HepG2 (cell line): ENCODE measurements around the gene SLAIN2. TPM values are rescaled to one million over a fixed set of nuclear protein-coding genes. Genes with fewer than 3 reads are reported as not detected.

Source experiments
- ARID2 ChIP-seq: sonication (generic); formaldehyde crosslinking; IDR thresholded peaks from 2 replicates; pipeline ENCODE4 v1.8.1; 2022; ENCODE audit warnings: mild to moderate bottlenecking, missing genetic modification reagents, borderline replicate concordance
- HNRNPH1 ChIP-seq: fragments of 200-400 bp; formaldehyde crosslinking; optimal IDR thresholded peaks from 2 replicates; pipeline ENCODE3; 2017; ENCODE audit warnings: mild to moderate bottlenecking, low read depth, low read length
- JDP2 ChIP-seq: sonication (generic); formaldehyde crosslinking; IDR thresholded peaks from 2 replicates; pipeline ENCODE4 v1.8.1; 2022; ENCODE audit warnings: missing genetic modification reagents, borderline replicate concordance
- KLF12 ChIP-seq: sonication (generic); formaldehyde crosslinking; IDR thresholded peaks from 2 replicates; pipeline ENCODE4 v1.4.0; 2020; ENCODE audit warnings: missing genetic modification reagents, borderline replicate concordance
- KMT2A ChIP-seq: sonication (generic); formaldehyde crosslinking; IDR thresholded peaks from 2 replicates; pipeline ENCODE4 v1.4.0; 2020; ENCODE audit warnings: missing genetic modification reagents
- MZF1 ChIP-seq: sonication (generic); formaldehyde crosslinking; IDR thresholded peaks from 2 replicates; pipeline ENCODE4 v1.8.1; 2023; ENCODE audit warnings: mild to moderate bottlenecking, missing genetic modification reagents, borderline replicate concordance
- ZKSCAN5 ChIP-seq: sonication (generic); formaldehyde crosslinking; IDR thresholded peaks from 2 replicates; pipeline ENCODE4 v1.5.1; 2020; ENCODE audit warnings: mild to moderate bottlenecking, missing genetic modification reagents
- ZNF354B ChIP-seq: sonication (generic); formaldehyde crosslinking; IDR thresholded peaks from 2 replicates; pipeline ENCODE4 v1.8.0; 2022; ENCODE audit warnings: mild to moderate bottlenecking, missing genetic modification reagents
- ZNF564 ChIP-seq: sonication (generic); formaldehyde crosslinking; IDR thresholded peaks from 2 replicates; pipeline ENCODE4 v1.8.1; 2023; ENCODE audit warnings: mild to moderate bottlenecking, missing genetic modification reagents
- ZNF782 ChIP-seq: sonication (generic); formaldehyde crosslinking; IDR thresholded peaks from 2 replicates; pipeline ENCODE4 v1.4.0; 2020; ENCODE audit warnings: missing genetic modification reagents, mild to moderate bottlenecking, borderline replicate concordance
- polyA plus RNA-seq, 8 experiments: library from polyadenylated mRNA; depleted of rRNA in 3 of 8; stranded (reverse) in 7 of 8; unstranded in 1 of 8; fragments of >200 nt; fragmentation: Illumina TruSeq in 4 of 8; extraction: Trizol in 4 of 8; gene quantifications; 2 replicates each; pipeline versions ENCODE4 v1.2.1 to v1.2.3, GENCODE V29; 2011 to 2016; ENCODE audit warnings: low read depth in 4 of 8, missing spikeins in 1 of 8, mixed read lengths in 1 of 8; ENCODE audit not compliant: insufficient read depth in 1 of 8
- total RNA-seq, 5 experiments: library from RNA; depleted of rRNA; stranded (reverse); fragments of >200 nt; fragmentation: Illumina TruSeq; extraction: Trizol; gene quantifications; 2 replicates each; pipeline ENCODE4 v1.2.3, GENCODE V29; 2016; ENCODE audit warnings: low read depth in 1 of 5
- TF ChIP-seq, protein P1 (sequence below): sonication (generic); formaldehyde crosslinking; IDR thresholded peaks from 2 replicates; pipeline ENCODE4 v1.4.0; 2020; ENCODE audit warnings: missing genetic modification reagents, borderline replicate concordance
- TF ChIP-seq, protein P2 (sequence below): IDR thresholded peaks from 2 replicates; pipeline ENCODE4 v1.6.1; 2012; ENCODE audit warnings: low read length, improper control_type of control experiment
- TF ChIP-seq, protein P3 (sequence below): sonication (generic); formaldehyde crosslinking; conservative IDR thresholded peaks from 2 replicates; pipeline ENCODE4 v1.4.0; 2020; ENCODE audit warnings: missing genetic modification reagents
- TF ChIP-seq, protein P4 (sequence below): sonication (generic); formaldehyde crosslinking; IDR thresholded peaks from 2 replicates; pipeline ENCODE4 v1.4.0; 2020; ENCODE audit warnings: mild to moderate bottlenecking, missing genetic modification reagents
- TF ChIP-seq, protein P5 (sequence below): sonication (generic); formaldehyde crosslinking; IDR thresholded peaks from 2 replicates; pipeline ENCODE4 v1.8.1; 2023; ENCODE audit warnings: missing genetic modification reagents, mild to moderate bottlenecking, borderline replicate concordance
- TF ChIP-seq, protein P6 (sequence below): sonication (generic); formaldehyde crosslinking; IDR thresholded peaks from 2 replicates; pipeline ENCODE4 v1.5.1; 2020; ENCODE audit warnings: mild to moderate bottlenecking, moderate library complexity, missing genetic modification reagents

The SLAIN2 gene
- total and polyA plus RNA-seq, 2 of the 13 experiments (the other 11 are each of a cell fraction or from before 2014, with no cell fraction given) = 20.7 to 22.5 TPM

DNA sequence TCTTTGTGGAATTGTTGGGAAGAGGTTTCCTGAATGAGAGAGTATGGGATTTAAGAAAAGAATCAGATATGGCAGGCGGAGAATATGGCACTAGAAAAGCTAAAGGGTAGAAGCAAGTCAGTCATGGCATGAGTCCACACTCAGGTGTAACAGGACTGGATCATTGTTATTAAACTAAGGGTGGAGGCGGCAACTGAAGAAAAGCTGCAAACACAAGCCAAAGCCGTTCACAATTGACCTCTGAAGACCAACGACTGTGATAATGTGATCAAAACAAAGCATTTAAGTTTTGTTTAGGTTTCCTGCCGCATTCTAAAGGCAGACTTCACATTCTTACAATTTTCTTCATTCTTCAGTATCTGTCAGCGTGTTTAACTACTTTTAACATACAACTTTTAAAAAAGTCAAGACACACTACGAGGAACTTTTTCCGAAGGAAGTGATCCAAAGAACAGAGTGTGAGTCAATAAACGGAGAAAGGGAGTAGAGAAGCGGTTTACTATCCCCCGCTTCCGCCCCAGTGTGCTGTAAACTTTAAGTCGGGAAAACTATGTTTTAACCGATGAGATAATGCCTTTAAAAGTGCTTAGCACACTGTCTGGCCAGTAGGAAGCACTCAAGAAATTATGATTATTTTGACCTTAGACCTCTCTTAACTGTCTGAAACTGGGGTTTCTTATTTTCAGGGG is 909 bp upstream of the SLAIN2 start (continued):
- TF ChIP-seq, protein P1, sequence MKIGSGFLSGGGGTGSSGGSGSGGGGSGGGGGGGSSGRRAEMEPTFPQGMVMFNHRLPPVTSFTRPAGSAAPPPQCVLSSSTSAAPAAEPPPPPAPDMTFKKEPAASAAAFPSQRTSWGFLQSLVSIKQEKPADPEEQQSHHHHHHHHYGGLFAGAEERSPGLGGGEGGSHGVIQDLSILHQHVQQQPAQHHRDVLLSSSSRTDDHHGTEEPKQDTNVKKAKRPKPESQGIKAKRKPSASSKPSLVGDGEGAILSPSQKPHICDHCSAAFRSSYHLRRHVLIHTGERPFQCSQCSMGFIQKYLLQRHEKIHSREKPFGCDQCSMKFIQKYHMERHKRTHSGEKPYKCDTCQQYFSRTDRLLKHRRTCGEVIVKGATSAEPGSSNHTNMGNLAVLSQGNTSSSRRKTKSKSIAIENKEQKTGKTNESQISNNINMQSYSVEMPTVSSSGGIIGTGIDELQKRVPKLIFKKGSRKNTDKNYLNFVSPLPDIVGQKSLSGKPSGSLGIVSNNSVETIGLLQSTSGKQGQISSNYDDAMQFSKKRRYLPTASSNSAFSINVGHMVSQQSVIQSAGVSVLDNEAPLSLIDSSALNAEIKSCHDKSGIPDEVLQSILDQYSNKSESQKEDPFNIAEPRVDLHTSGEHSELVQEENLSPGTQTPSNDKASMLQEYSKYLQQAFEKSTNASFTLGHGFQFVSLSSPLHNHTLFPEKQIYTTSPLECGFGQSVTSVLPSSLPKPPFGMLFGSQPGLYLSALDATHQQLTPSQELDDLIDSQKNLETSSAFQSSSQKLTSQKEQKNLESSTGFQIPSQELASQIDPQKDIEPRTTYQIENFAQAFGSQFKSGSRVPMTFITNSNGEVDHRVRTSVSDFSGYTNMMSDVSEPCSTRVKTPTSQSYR (CRISPR knock-in tag) = no peak
- TF ChIP-seq ZNF354B (CRISPR knock-in tag) (no peak), ZKSCAN5 (CRISPR knock-in tag) (peak; percentile 78; the same call in 1 of the 2 replicates), MZF1 (no peak), ARID2 (CRISPR knock-in tag) (0 out of 2 replicates have a peak, but pooled peaks have one; percentile 19), ZNF564 (CRISPR knock-in tag) (no peak), ZNF782 (CRISPR knock-in tag) (no peak), HNRNPH1 (no peak), JDP2 (CRISPR knock-in tag) (no peak), KLF12 (no peak), KMT2A (CRISPR knock-in tag) (no peak)
- TF ChIP-seq, protein P2, sequence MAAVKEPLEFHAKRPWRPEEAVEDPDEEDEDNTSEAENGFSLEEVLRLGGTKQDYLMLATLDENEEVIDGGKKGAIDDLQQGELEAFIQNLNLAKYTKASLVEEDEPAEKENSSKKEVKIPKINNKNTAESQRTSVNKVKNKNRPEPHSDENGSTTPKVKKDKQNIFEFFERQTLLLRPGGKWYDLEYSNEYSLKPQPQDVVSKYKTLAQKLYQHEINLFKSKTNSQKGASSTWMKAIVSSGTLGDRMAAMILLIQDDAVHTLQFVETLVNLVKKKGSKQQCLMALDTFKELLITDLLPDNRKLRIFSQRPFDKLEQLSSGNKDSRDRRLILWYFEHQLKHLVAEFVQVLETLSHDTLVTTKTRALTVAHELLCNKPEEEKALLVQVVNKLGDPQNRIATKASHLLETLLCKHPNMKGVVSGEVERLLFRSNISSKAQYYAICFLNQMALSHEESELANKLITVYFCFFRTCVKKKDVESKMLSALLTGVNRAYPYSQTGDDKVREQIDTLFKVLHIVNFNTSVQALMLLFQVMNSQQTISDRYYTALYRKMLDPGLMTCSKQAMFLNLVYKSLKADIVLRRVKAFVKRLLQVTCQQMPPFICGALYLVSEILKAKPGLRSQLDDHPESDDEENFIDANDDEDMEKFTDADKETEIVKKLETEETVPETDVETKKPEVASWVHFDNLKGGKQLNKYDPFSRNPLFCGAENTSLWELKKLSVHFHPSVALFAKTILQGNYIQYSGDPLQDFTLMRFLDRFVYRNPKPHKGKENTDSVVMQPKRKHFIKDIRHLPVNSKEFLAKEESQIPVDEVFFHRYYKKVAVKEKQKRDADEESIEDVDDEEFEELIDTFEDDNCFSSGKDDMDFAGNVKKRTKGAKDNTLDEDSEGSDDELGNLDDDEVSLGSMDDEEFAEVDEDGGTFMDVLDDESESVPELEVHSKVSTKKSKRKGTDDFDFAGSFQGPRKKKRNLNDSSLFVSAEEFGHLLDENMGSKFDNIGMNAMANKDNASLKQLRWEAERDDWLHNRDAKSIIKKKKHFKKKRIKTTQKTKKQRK = no peak
- TF ChIP-seq, protein P3, sequence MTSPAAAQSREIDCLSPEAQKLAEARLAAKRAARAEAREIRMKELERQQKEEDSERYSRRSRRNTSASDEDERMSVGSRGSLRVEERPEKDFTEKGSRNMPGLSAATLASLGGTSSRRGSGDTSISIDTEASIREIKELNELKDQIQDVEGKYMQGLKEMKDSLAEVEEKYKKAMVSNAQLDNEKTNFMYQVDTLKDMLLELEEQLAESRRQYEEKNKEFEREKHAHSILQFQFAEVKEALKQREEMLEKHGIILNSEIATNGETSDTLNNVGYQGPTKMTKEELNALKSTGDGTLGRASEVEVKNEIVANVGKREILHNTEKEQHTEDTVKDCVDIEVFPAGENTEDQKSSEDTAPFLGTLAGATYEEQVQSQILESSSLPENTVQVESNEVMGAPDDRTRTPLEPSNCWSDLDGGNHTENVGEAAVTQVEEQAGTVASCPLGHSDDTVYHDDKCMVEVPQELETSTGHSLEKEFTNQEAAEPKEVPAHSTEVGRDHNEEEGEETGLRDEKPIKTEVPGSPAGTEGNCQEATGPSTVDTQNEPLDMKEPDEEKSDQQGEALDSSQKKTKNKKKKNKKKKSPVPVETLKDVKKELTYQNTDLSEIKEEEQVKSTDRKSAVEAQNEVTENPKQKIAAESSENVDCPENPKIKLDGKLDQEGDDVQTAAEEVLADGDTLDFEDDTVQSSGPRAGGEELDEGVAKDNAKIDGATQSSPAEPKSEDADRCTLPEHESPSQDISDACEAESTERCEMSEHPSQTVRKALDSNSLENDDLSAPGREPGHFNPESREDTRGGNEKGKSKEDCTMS (CRISPR knock-in tag) = no peak
- TF ChIP-seq, protein P4, sequence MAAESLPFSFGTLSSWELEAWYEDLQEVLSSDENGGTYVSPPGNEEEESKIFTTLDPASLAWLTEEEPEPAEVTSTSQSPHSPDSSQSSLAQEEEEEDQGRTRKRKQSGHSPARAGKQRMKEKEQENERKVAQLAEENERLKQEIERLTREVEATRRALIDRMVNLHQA (CRISPR knock-in tag) = no peak
- TF ChIP-seq, protein P5, sequence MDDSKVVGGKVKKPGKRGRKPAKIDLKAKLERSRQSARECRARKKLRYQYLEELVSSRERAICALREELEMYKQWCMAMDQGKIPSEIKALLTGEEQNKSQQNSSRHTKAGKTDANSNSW (CRISPR knock-in tag) = no peak
- TF ChIP-seq, protein P6, sequence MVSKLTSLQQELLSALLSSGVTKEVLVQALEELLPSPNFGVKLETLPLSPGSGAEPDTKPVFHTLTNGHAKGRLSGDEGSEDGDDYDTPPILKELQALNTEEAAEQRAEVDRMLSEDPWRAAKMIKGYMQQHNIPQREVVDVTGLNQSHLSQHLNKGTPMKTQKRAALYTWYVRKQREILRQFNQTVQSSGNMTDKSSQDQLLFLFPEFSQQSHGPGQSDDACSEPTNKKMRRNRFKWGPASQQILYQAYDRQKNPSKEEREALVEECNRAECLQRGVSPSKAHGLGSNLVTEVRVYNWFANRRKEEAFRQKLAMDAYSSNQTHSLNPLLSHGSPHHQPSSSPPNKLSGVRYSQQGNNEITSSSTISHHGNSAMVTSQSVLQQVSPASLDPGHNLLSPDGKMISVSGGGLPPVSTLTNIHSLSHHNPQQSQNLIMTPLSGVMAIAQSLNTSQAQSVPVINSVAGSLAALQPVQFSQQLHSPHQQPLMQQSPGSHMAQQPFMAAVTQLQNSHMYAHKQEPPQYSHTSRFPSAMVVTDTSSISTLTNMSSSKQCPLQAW = peak; percentile 15; the same call in 1 of the 2 replicates
